PFSK-1 (cell line): Measurements from ENCODE around the gene ARRDC1.

Experiments
- FOXP2 ChIP-seq: optimal IDR thresholded peaks from 2 replicates; pipeline ENCODE3; 2011; ENCODE audit warnings: borderline replicate concordance, control low read depth, inconsistent platforms; ENCODE audit not compliant: insufficient read depth; ENCODE audit errors: extremely low read length, extremely low read depth
- POLR2AphosphoS5 ChIP-seq: IDR thresholded peaks from 2 replicates; pipeline ENCODE4 v1.6.1; 2012; ENCODE audit warnings: low read depth, mild to moderate bottlenecking, control low read depth, low read length, moderate library complexity
- REST ChIP-seq, 2 experiments: IDR thresholded peaks; 2 replicates each; pipeline versions ENCODE4 v1.6.1 to v1.8.0; 2011 to 2012; ENCODE audit warnings: low read depth in 2 of 2, low read length in 2 of 2, control low read depth in 1 of 2, inconsistent platforms in 1 of 2, mild to moderate bottlenecking in 1 of 2, moderate library complexity in 1 of 2; ENCODE audit not compliant: insufficient read depth in 1 of 2
- SIN3A ChIP-seq: IDR thresholded peaks from 2 replicates; pipeline ENCODE4 v1.6.1; 2012; ENCODE audit warnings: mild to moderate bottlenecking, low read length, moderate library complexity, borderline replicate concordance; ENCODE audit not compliant: insufficient read depth
- TAF1 ChIP-seq: IDR thresholded peaks from 2 replicates; pipeline ENCODE4 v1.6.1; 2012; ENCODE audit warnings: low read length, control low read depth, borderline replicate concordance; ENCODE audit not compliant: insufficient read depth

ARRDC1 gene

DNA sequence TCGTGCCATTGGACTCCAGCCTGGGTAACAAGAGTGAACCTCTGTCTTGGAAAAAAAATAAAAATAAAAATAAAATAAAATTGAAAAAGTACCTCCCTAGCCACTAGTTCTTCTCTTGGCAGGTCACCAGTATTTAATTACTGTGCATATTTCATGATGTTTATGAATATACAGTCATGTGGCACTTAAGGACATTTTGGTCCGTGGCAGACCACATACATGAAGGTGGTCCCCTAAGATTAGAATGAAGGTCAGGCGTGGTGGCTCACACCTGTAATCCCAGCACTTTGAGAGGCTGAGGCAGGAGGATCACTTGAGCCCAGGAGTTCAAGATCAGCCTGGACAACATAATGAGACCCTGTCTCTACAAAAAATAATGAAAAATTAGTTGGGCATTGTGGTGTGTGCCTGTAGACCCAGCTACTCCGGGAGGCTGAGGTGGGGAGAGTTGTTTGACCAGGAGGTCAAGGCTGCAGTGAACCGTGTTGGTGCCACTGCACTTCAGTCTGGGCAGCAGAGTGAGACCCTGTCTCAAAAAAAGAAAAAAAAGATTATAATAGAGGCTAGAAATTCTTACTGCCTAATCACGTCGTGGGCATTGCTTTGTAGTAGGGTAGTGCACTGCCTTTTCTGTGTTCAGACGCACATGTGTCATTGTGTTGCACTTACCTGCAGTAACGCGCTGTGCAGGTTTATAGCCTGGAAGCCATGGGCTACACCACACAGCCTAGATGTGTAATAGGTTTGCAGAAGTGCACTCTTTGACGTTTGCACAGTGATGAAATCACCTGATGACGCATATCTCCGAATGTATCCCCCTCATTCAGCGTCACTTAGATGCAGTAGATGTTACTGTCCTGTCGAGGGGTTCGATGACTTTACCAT, 26.1 kb downstream of the ARRDC1 start:
- no peak for TF ChIP-seq POLR2AphosphoS5
- TF ChIP-seq REST (IDR thresholded peaks at IDR 0.05; ENCODE audit: insufficient read depth in 1 of 2, low read depth in 2 of 2, low read length in 2 of 2) = no peak
- TF ChIP-seq TAF1 = no peak
- no peak for TF ChIP-seq FOXP2
- no peak for TF ChIP-seq SIN3A

- TF ChIP-seq REST (IDR thresholded peaks at IDR 0.05; ENCODE audit: insufficient read depth in 1 of 2, low read depth in 2 of 2, low read length in 2 of 2) (no peak), SIN3A (no peak), FOXP2 (no peak), POLR2AphosphoS5 (no peak), TAF1 (no peak)
Measured at GRCh38 chr9:137632230-137633161, 27.0 kb downstream of the ARRDC1 start.

GRCh38 chr9:137634016-137634415, 28.5 kb downstream of the ARRDC1 start:
- TF ChIP-seq REST (IDR thresholded peaks at IDR 0.05; ENCODE audit: insufficient read depth in 1 of 2, low read depth in 2 of 2, low read length in 2 of 2) = no peak
- no peak for TF ChIP-seq POLR2AphosphoS5
- TF ChIP-seq SIN3A = no peak
- no peak for TF ChIP-seq TAF1
- no peak for TF ChIP-seq FOXP2

GRCh38 chr9:137638680-137639079, 33.2 kb downstream of the ARRDC1 start:
- TF ChIP-seq SIN3A (no peak), POLR2AphosphoS5 (no peak), REST (IDR thresholded peaks at IDR 0.05; ENCODE audit: insufficient read depth in 1 of 2, low read depth in 2 of 2, low read length in 2 of 2) (no peak)
